GM18951 (cell line): Measurements from ENCODE around the gene PAX5.

ENCODE experiments used
- POLR2A ChIP-seq: IDR thresholded peaks from 4 replicates; pipeline ENCODE4 v1.6.1; 2011; ENCODE audit warnings: mild to moderate bottlenecking; ENCODE audit not compliant: insufficient read length, insufficient read depth; ENCODE audit errors: extremely low read depth
- in situ Hi-C: fragments of 300-500 bp; cut with MboI; formaldehyde crosslinking; loops from one replicate; pipeline ENCODE4 v1.12.0; 2022; ENCODE audit warnings: low sequenced_read_pairs, mixed read lengths, inconsistent platforms; ENCODE audit not compliant: unreplicated experiment

The PAX5 gene

DNA sequence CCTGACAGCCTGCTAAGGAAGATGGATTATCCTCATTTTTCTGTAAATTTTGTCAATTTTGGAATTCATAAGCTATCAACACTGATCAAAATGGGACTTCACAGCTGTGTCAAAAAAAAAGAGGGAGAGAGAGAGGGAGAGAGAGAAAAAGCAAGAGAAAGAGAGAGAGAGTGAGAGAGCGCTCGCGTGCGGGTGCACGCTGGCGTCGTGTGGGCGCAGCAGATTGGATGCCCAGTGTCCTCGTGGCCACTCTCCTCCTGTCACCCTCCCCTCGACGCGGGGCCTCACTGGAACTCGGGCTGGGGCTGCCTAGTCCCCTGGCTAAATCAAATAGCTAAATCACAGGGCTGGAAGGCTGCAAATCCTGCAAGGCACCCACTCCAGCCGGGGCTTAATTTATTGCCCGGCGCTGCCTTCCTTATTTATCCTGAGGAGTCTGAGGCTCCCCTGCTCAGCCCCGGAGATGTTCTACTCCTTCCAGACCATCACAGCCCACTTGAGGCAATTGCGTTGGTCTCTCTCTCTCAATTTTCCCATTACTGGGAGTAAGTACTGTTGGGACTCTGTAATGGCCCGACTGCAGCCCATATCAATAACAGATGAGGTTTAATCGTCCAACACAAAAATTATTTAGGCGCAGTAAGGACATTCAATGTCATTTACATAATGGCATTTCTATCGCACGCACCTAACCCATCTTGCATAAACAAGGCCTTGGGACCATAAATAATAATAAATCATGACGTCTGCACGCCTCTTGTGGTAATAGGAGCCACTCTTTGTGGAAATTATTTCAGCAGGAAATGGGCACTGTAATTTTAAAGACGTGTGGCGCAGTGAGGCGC lies 94.2 kb downstream of the PAX5 start:
- TF ChIP-seq POLR2A: no peak
- in situ Hi-C loops: no loop called here

GRCh38 chr9:36939214-36939613 lies 94.9 kb downstream of the PAX5 start:
- in situ Hi-C loops: no loop called here
- TF ChIP-seq POLR2A: no peak

DNA sequence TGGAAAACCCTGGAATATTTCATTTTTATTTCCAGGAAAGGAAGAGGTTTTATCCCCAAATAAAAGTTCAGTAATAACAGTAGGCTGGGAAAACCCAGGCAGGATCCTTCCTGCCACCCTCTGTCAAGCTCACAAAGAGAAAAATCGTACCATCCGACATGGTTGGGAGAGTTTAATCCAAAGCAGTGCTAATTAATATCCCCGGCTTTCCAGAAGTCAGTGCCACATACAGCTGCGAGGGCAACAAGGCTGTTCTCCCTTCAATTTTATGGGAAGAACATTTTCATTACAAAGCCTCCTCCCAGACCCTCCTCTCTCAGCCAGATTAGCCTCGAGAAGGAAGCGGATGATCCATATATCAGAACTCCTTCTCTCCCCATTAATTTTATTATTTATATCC lies 95.5 kb downstream of the PAX5 start:
- in situ Hi-C loops: no loop called here
- TF ChIP-seq POLR2A: no peak

GRCh38 chr9:36937951-36938350 lies 96.1 kb downstream of the PAX5 start:
- in situ Hi-C loops: no loop called here
- no peak for TF ChIP-seq POLR2A

DNA sequence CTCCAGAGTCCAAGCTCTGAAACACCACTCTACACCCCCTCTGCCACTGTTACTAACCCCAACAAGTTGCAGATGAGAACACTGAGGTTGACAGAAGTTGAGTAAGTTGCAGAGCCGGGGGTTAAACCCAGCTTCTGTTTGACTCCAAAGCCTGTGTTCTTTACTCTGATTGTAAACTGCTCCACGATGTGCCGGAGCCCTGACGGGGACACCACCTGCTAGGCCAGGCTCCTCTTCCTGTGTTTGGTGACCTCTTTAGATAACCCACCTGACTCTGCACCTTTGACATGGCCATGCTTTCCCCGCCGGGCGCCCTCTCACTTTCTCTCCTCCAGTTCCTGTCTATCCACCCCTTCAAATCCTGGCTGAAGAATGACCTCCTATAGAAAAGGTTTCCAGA lies 96.7 kb downstream of the PAX5 start:
- TF ChIP-seq POLR2A: no peak
- in situ Hi-C loops: no loop called here

DNA sequence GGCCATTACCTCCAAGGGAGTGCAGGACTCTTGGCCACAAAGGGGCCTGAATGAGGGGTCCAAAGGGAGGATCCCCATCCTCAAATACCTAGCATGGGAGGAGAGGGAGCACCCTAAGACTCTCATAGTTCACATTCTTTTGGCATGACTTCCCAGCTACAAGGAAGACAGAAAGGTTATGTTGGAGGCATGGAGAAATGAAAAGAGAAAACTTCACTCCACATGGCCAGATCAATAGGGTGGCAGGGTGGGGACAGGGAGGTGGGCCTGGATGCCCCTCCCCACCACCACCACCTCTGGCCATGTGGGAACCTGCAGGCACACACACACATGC lies 97.6 kb downstream of the PAX5 start:
- in situ Hi-C loops: no loop called here
- TF ChIP-seq POLR2A: no peak

DNA sequence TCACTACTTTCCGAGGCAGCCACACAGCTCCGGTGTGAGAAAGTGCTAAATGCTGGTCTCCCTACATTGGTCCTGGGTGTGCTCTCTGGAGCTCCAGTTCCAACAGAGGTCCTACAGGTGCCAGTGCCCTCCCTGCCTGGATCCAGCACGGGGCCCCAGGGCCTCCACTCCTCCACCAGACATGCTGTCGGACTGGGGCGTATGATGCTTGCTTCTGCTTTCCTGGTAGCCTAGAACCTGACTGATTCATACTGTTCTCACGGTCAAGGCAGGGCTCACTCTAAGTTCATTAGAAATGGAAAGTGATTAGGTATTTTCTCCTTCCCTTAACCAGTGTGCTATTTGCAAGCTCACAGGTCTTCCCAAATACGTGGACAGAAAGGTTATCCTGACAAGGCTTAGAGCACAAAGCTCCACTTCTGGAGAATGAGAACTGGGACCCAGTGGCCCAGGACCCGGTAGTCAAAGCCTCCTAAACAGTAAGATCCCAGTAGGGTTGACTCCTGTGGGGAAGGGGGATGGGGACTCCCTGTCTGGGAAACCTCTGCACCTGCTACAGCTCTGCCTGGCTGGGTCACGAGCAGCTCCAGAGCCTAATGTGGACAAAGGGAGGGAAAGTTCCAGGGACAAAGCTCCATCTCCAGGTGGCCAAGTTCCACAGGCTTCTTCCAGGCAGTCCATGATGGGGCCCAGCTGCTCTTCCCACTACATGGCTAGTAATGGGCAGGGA lies 98.1 kb downstream of the PAX5 start:
- in situ Hi-C loops: no loop called here
- TF ChIP-seq POLR2A: no peak

- TF ChIP-seq POLR2A: no peak
- in situ Hi-C loops: no loop called here
These were observed 98.7 kb downstream of the PAX5 start for GRCh38 chr9:36935332-36935731.

- in situ Hi-C loops: no loop called here
- TF ChIP-seq POLR2A: no peak
These were observed 99.5 kb downstream of the PAX5 start for GRCh38 chr9:36934478-36935065.

- in situ Hi-C loops: no loop called here
- TF ChIP-seq POLR2A: no peak
These were observed 100.3 kb downstream of the PAX5 start for GRCh38 chr9:36933676-36934215.

DNA sequence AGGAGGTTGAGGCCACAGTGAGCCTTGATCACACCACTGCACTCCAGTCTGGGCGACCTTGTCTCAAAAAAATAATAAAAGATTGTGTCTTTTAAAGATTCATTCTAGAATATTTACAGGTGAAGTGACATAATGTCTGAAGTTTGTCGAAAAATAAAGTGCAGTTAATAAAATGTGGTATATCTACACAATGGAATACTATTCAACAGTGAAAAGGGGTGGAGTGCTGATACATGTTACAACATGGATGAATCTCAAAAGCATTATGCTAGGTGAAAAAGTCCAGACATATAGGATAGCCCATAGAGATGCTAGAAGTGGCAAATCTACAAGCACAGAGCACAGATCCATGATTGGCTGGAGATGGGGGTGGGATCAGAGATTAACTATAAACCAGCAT lies 101.9 kb downstream of the PAX5 start:
- in situ Hi-C loops: no loop called here
- no peak for TF ChIP-seq POLR2A

DNA sequence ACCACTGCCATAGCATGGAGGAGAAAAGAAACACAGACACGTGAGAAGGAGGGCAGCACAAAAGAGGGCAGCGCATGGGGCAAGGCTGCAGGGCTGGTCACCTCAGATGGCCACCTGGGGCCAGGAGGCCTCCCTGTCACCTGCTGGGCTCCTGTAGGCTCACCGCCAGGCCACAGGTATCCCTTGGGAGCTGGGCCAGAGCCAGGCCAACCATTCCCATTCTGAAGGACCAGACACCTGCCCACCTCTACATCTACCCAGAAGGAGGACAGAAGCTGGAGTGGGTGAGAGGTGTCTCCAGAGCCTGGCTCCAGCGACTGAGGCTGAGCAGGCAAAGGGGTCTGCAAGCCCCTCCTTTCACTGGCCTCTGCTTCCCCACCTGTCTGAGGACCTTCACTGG lies 103.1 kb downstream of the PAX5 start:
- TF ChIP-seq POLR2A: no peak
- in situ Hi-C loops: no loop called here

DNA sequence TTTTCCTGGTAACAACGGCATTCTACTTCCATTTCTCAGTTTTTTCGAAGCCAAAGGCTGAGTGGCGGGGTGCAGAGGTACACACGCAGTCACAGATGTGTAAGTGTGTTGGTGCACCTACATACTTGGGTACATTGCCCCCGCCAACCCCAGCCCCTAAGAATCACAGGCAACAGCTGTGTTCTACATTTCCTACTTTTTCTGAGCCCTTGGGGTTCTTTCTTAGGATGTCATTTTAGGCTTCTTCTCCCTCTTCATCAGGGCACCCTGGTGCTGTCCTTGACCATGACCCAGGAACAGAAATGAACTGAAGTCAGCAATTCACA lies 104.8 kb downstream of the PAX5 start:
- TF ChIP-seq POLR2A: no peak

DNA sequence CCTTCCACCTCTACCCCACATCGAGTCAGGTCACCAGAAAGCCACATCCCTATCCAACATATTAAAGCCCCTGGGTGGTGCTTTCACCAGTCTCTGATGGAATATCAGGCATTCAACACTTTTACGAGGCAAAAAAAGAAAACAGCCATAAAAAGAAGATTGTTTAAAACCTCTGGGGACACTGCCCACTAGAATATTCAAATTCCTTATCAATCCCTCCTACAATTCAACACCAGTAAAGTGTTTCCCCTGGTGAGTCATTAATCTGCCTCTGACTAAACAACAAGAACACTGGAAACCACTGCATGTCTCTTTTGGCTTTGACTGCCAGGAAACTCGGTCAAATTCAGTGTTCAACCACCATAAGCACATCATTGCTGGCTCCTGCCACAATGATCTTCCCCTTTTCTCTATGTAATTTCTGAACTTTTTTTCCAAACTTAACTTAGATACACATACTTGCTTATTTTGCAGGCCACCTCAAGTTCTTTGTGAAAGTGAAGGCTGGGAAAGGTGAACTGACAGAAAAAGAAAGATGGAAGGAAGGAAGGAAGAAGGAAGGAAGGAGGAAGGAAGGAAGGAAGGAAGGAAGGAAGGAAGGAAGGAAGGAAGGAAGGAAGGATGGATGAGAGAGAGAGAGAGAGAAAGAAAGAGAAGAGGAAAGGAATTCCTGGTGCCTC lies 105.3 kb downstream of the PAX5 start:
- TF ChIP-seq POLR2A: no peak
- in situ Hi-C loops: no loop called here

More for the DNA sequence above, 104.8 kb downstream of the PAX5 start:
- in situ Hi-C loops: no loop called here

DNA sequence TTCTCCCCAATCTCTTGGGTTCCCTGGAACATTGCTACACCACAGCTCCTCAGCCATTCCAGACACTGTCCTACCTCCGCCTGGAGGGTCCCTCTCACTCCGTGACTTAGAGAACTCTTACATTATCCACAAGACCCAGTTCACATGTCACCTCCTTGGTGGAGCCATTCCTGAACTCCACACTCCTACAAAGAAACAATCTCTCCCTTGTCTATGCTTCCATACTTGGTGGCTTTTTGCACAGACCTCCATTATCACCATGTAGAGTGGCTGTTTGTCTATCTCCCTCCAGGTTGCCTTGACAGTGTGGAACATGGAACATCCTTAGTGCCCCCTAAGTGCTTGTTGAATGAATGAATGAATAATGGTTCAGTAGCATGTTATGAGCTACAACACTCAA lies 105.9 kb downstream of the PAX5 start:
- in situ Hi-C loops: no loop called here
- no peak for TF ChIP-seq POLR2A
